GM21529 (cell line): Measurements from ENCODE around the gene PSEN1.
"Not testable (repeated sequence)": the region's sequence is repeated elsewhere in the genome, so short reads cannot be mapped to it uniquely, and the experiment has no call there.

Source experiments
- ATAC-seq: cut with Tn5 transposase; IDR thresholded peaks from one replicate; pipeline ENCODE4 v1.9.1; 2021; ENCODE audit not compliant: unreplicated experiment

The PSEN1 gene

GRCh38 chr14:73162251-73162650, 25.9 kb downstream of the PSEN1 start:
- ATAC-seq, result no peak

GRCh38 chr14:73166399-73166798, 30.1 kb downstream of the PSEN1 start:
- ATAC-seq, result no peak

- no peak for ATAC-seq
These were observed 31.4 kb downstream of the PSEN1 start for GRCh38 chr14:73167727-73168126.

GRCh38 chr14:73168274-73168673, 32.0 kb downstream of the PSEN1 start:
- ATAC-seq, result no peak

DNA sequence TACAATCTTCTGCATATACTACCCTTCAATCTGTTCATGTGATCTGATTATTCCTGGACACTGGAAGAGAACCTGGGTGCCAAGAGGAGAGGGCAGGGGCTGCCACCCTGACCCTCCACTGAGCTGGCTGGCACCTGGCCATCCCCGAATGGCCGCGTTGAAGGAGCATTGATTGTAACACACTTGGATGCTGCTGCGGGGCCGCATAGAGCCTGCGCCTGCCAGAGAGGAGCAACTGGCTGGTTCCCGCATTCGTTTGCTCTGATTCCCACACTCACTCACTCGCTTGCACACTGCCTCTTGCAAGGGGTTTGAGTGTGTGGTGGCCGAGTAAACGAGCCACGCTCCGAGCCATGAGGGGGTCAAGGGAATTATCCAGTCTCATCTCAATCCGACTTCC, 32.4 kb downstream of the PSEN1 start:
- no peak for ATAC-seq

DNA sequence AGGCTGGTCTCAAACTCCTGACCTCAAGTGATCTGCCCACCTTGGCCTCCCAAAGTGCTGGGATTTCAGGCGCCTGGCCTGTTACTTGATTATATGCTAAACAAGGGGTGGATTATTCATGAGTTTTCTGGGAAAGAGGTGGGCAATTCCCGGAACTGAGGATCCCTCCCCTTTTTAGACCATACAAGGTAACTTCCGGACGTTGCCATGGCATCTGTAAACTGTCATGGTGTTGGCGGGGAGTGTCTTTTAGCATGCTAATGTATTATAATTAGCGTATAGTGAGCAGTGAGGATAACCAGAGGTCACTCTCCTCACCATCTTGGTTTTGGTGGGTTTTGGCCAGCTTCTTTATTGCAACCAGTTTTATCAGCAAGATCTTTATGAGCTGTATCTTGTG, 33.5 kb downstream of the PSEN1 start:
- not testable (repeated sequence) for ATAC-seq

- no peak for ATAC-seq
These were observed 34.4 kb downstream of the PSEN1 start for GRCh38 chr14:73170686-73171085.

GRCh38 chr14:73172500-73172899, 36.2 kb downstream of the PSEN1 start:
- no peak for ATAC-seq

- ATAC-seq, result no peak
These were observed 36.9 kb downstream of the PSEN1 start for GRCh38 chr14:73173092-73173735.

GRCh38 chr14:73176685-73177084, 40.4 kb downstream of the PSEN1 start:
- no peak for ATAC-seq

GRCh38 chr14:73180385-73180805, 44.1 kb downstream of the PSEN1 start:
- no peak for ATAC-seq

DNA sequence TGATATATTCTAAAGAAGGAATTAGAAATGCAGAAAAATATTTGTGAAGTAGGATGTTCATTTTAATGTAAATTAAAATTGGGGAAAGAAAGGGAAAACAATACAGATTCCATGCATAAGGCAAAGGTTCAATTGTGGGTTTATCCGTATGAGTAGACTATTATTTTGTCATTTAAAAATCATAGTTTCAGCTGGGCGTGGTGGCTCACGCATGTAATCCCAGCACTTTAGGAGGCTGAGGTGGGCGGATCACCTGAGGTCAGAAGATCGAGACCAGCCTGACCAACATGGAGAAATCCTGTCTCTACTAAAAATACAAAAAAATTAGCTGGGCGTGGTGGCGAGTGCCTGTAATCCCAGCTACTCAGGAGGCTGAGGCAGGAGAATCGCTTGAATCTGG, 44.7 kb downstream of the PSEN1 start:
- not testable (repeated sequence) for ATAC-seq

DNA sequence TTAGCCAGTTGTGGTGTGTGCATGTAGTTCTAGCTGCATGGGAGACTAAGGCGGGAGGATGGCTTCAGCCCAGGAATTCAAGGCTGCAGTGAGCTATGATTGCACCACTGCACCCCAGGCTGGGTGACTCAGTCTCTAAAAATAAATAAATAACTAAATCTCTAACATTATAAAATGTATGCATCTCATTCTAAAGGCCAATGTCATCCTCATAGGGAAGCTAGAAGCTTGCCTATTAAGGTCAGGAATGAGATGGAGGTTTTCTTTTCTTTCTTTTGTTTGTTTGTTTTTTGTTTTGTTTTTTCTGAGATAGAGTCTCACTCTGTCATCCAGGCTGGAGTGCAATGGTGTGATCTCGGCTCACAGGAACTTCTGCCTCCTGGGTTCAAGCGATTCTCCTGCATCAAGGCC, 52.2 kb downstream of the PSEN1 start:
- ATAC-seq, result no peak

GRCh38 chr14:73189651-73190050, 53.3 kb downstream of the PSEN1 start:
- no peak for ATAC-seq

DNA sequence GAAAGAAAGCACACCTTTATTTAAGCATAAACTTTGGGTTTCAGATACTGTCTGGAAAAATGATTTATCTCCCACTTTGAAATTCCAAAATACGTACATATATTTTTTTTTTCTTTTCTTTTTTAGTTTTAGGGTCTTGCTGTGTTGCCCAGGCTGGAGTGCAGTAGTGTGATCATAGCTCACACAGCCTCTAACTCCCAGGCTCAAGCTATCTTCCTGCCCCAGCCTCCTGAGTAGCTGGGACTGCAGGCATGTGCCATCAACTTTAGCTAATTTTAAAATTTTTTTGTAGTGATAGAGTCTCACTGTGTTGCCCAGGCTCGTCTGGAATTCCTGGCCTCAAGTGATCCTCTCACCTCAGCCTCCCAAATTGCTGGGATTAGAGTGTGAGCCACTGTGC, 55.1 kb downstream of the PSEN1 start:
- ATAC-seq, result no peak

GRCh38 chr14:73194306-73194705, 58.0 kb downstream of the PSEN1 start:
- ATAC-seq, result not testable (repeated sequence)

GRCh38 chr14:73198253-73198652, 61.9 kb downstream of the PSEN1 start:
- ATAC-seq, result no peak

DNA sequence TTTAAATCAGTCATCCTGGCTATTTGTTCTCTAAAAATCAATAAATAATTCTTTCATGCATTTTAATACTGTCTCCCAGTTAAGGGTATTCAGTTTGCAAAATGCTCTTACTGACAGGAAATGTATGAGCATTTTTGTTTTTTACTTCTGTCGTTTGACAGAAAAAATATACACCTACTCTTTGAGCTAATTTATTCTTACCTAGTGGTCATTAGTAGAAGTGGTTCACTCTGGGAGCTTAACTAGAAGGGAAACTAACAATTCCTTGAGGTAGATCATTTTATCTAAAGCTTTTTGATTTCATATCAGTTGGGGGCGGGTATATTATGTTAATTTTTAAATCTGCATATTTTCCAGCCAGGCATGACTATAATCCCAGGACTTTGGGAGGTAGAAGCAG, 67.2 kb downstream of the PSEN1 start:
- no peak for ATAC-seq

GRCh38 chr14:73207615-73208014, 71.3 kb downstream of the PSEN1 start:
- no peak for ATAC-seq

GRCh38 chr14:73208390-73208789, 72.1 kb downstream of the PSEN1 start:
- ATAC-seq, result no peak

DNA sequence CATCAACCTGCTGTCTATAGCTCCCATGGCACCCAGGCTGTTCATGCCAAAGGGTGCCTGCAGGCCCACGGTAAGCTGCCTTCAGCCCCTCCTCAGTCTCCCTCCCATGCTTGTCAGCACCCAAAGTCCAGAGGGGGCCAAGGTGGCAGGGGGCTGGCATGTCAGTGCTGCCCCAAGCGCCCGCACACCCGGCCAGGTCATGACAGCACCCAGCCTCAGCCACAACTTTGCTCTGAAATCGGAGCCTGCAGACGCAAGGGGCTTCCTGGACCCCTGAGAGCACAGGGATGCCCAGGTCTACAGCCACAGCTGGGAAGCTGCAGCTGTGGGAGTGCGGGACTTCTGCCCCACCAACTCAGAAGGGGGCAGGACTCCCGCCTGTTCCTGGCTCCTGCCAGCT, 72.5 kb downstream of the PSEN1 start:
- ATAC-seq, result no peak

DNA sequence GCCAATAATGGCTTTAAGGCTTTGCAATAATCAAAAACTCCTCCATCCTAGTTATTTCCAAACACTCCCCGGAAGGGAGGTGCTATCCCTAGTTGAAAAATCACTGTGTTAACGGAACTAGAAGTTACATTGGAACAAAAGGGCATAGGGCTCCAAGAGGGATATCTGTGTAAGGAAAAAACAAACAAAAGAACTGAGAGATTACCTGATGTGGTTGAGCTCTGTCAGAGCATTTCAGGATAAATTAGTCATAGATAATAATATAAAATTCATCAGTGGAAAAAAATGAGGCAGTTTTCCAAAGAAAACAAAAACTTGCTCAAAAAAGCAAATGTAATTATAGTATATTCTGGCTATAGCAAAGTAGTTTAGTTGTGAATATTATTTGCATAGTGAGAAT, 73.6 kb downstream of the PSEN1 start:
- no peak for ATAC-seq

DNA sequence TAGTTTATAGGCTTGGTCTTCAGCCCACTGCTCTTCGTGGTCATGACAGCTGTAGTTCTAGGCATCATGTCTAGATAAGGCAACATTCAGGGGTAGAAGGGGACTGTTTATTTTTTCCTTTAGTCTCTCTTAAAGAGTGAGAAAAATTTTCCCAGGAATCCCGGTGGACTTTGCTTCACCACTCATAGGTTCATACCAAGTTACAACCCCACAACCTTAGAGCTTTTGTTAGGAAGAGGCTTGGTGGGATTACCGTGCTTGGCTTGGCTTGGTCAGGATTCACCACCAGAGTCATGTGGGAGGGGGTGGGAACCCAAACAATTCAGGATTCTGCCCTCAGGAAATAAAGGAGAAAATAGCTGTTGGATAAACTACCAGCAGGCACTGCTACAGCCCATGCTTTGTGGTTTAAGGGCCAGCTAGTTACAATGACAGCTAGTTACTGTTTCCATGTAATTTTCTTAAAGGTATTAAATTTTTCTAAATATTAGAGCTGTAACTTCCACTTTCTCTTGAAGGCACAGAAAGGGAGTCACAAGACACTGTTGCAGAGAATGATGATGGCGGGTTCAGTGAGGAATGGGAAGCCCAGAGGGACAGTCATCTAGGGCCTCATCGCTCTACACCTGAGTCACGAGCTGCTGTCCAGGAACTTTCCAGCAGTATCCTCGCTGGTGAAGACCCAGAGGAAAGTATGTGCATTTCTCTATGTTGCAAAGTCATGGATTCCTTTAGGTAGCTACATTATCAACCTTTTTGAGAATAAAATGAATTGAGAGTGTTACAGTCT, 75.1 kb downstream of the PSEN1 start:
- no peak for ATAC-seq
